IMR-90 (cell line): Measurements from ENCODE around the gene ARHGAP18. TPM values are rescaled to one million over a fixed set of nuclear protein-coding genes. Genes with fewer than 3 reads are reported as not detected.

Experiments
- ATAC-seq: fragments of 200-7000 bp; cut with Tn5 transposase; 2 replicates; pipeline ENCODE4 v1.9.1; 2020; ENCODE audit warnings: low read depth, mild to moderate bottlenecking, moderate library complexity
- BruUV-seq: library from RNA; stranded (reverse); fragments of 400-500 nt; replicated peaks from 2 replicates; lab custom pipeline; 2021; lab: Mats Ljungman, UMichigan
- CTCF ChIA-PET: fragments of 300-600 bp; formaldehyde crosslinking; extraction: SDS; loops from one replicate; lab custom pipeline; 2021; ENCODE audit warnings: antibody characterized with exemption; lab: Yijun Ruan, JAX
- POLR2A ChIA-PET: fragments of 300-600 bp; sonication (Branson Sonifier 250); formaldehyde crosslinking; loops from one replicate; lab custom pipeline; 2022; ENCODE audit warnings: antibody characterized with exemption; ENCODE audit not compliant: unreplicated experiment; lab: Charles Lee
- DNase-seq: peaks from one replicate; pipeline ENCODE4 v3.0.0; 2013
- H2AFZ ChIP-seq: replicated peaks from 2 replicates; pipeline ENCODE3; 2013; ENCODE audit warnings: low read length, mild to moderate bottlenecking; ENCODE audit not compliant: poor library complexity
- H2AK5ac ChIP-seq: 2 replicates; pipeline ENCODE4 v1.6.1; 2013; ENCODE audit warnings: low read depth, low read length, inconsistent platforms
- H2AK9ac ChIP-seq: replicated peaks from 2 replicates; pipeline ENCODE3; 2013; ENCODE audit warnings: mild to moderate bottlenecking, low read depth, low read length, moderate library complexity; ENCODE audit not compliant: poor library complexity
- H2BK120ac ChIP-seq: 2 replicates; pipeline ENCODE4 v1.6.1; 2013; ENCODE audit warnings: low read depth, low read length, inconsistent platforms
- H2BK15ac ChIP-seq: 3 replicates; pipeline ENCODE4 v1.6.1; 2013; ENCODE audit warnings: low read depth, low read length, inconsistent platforms
- H2BK20ac ChIP-seq: 2 replicates; pipeline ENCODE4 v1.6.1; 2013; ENCODE audit warnings: low read depth, mild to moderate bottlenecking, inconsistent platforms, low read length, moderate library complexity
- H2BK5ac ChIP-seq: 2 replicates; pipeline ENCODE4 v1.6.1; 2013; ENCODE audit warnings: mild to moderate bottlenecking, low read depth, low read length, inconsistent platforms; ENCODE audit not compliant: poor library complexity, severe bottlenecking
- H3K14ac ChIP-seq: replicated peaks from 2 replicates; pipeline ENCODE4 v1.6.1; 2013; ENCODE audit warnings: low read depth, low read length, inconsistent platforms
- H3K18ac ChIP-seq: 2 replicates; pipeline ENCODE4 v1.6.1; 2013; ENCODE audit warnings: low read depth, low read length, control low read depth
- H3K23ac ChIP-seq: 2 replicates; pipeline ENCODE4 v1.6.1; 2013; ENCODE audit warnings: low read depth, low read length, inconsistent platforms
- H3K27ac ChIP-seq: 2 replicates; pipeline ENCODE4 v1.5.1; 2013; ENCODE audit warnings: mild to moderate bottlenecking, control low read depth, low read length; ENCODE audit not compliant: insufficient read depth
- H3K27me3 ChIP-seq: 2 replicates; pipeline ENCODE4 v1.6.1; 2013; ENCODE audit warnings: low read length; ENCODE audit not compliant: control insufficient read depth, insufficient read depth
- H3K36me3 ChIP-seq: 2 replicates; pipeline ENCODE4 v1.6.1; 2013; ENCODE audit warnings: low read length, mixed read lengths; ENCODE audit not compliant: control insufficient read depth, insufficient read depth
- H3K4ac ChIP-seq: 2 replicates; pipeline ENCODE4 v1.6.1; 2013; ENCODE audit warnings: low read depth, low read length, inconsistent platforms
- H3K4me1 ChIP-seq: 2 replicates; pipeline ENCODE4 v1.6.1; 2013; ENCODE audit warnings: low read length, mixed read lengths; ENCODE audit not compliant: control insufficient read depth, insufficient read depth
- H3K4me2 ChIP-seq: 2 replicates; pipeline ENCODE4 v1.6.1; 2013; ENCODE audit warnings: low read depth, mild to moderate bottlenecking, control low read depth, low read length, moderate library complexity
- H3K4me3 ChIP-seq: 2 replicates; pipeline ENCODE4 v1.5.1; 2013; ENCODE audit warnings: low read depth, mild to moderate bottlenecking, control low read depth, low read length, moderate library complexity; ENCODE audit not compliant: insufficient read depth
- H3K56ac ChIP-seq: 2 replicates; pipeline ENCODE4 v1.6.1; 2013; ENCODE audit warnings: low read length, inconsistent platforms; ENCODE audit not compliant: insufficient read depth; ENCODE audit errors: extremely low read depth
- H3K79me1 ChIP-seq, 2 experiments: 2 replicates each; pipeline ENCODE4 v1.6.1; 2013; ENCODE audit warnings: low read length in 2 of 2, inconsistent platforms in 1 of 2, low read depth in 1 of 2
- H3K9ac ChIP-seq: 2 replicates; pipeline ENCODE4 v1.6.1; 2013; ENCODE audit warnings: low read depth, low read length, control low read depth
- H3K9me1 ChIP-seq: 2 replicates; pipeline ENCODE4 v1.6.1; 2013; ENCODE audit warnings: low read length, inconsistent platforms; ENCODE audit not compliant: insufficient read depth
- H3K9me3 ChIP-seq: 2 replicates; pipeline ENCODE4 v1.6.1; 2013; ENCODE audit warnings: low read length; ENCODE audit not compliant: control insufficient read depth, insufficient read depth
- H4K20me1 ChIP-seq: 2 replicates; pipeline ENCODE4 v1.6.1; 2013; ENCODE audit warnings: low read length, inconsistent platforms; ENCODE audit not compliant: insufficient read depth
- H4K5ac ChIP-seq: 2 replicates; pipeline ENCODE4 v1.6.1; 2013; ENCODE audit warnings: mild to moderate bottlenecking, low read depth, low read length, control low read depth
- H4K8ac ChIP-seq, 2 experiments: 2 replicates each; pipeline ENCODE4 v1.6.1; 2013; ENCODE audit warnings: low read depth in 2 of 2, low read length in 2 of 2, control low read depth in 1 of 2, inconsistent platforms in 1 of 2
- H4K91ac ChIP-seq: 2 replicates; pipeline ENCODE4 v1.6.1; 2013; ENCODE audit warnings: low read depth, low read length, inconsistent platforms; ENCODE audit not compliant: insufficient read depth
- RFX5 ChIP-seq: IDR thresholded peaks from 2 replicates; pipeline ENCODE4 v1.8.0; 2012; ENCODE audit warnings: low read depth, mild to moderate bottlenecking, low read length, moderate library complexity
- dilution Hi-C: fragments of 300-500 bp; cut with HindIII; formaldehyde crosslinking; loops from one replicate; pipeline ENCODE4 v1.14.3; 2018; ENCODE audit warnings: low sequenced_read_pairs; ENCODE audit not compliant: unreplicated experiment
- in situ Hi-C: fragments of 300-500 bp; cut with MboI; formaldehyde crosslinking; loops from 3 replicates; pipeline ENCODE4 v1.14.3; 2019; ENCODE audit warnings: low sequenced_read_pairs, inconsistent platforms, mixed read lengths
- intact Hi-C: fragments of 100-400 bp; cut with micrococcal nuclease; formaldehyde crosslinking; loops from 2 replicates; pipeline ENCODE4 v1.10.0; 2022
- polyA plus RNA-seq, 3 experiments: library from polyadenylated mRNA; depleted of rRNA; stranded (reverse); fragments of >200 nt; gene quantifications; 2 replicates each; pipeline ENCODE4 v1.2.3, GENCODE V29; 2012; ENCODE audit warnings: low replicate concordance in 1 of 3
- total RNA-seq: library from RNA; depleted of rRNA; stranded (reverse); fragments of >200 nt; gene quantifications from 2 replicates; pipeline ENCODE4 v1.2.3, GENCODE V29; 2012

The ARHGAP18 gene
- total and polyA plus RNA-seq, 2 of the 4 experiments (the other 2 are of a cell fraction) = 6.2 to 17.0 TPM

DNA sequence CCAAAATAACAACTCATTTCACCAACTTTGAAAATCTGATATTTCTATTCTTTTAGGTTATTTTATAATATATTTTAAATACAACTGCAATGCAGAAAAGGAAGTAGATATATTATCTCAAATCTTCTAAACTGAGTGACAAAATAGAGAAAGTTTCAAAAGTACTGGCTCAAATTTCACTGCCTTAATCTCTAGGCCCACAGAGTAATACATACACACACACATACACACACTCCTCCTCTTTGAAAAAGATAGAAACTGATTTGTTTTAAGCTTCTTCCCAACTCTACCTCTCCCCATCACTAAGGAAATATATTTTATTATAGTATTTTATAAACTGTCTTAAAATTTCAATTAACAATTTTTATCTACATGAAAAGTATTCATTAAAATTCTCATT, 36.2 kb downstream of the ARHGAP18 start:
- peak overlapping the region; percentile 93; the same call in 1 of the 2 replicates for H4K91ac ChIP-seq
- H3K56ac ChIP-seq = peak overlapping the region; percentile 91
- H3K27ac ChIP-seq = peak overlapping the region; percentile 90
- H3K36me3 ChIP-seq = no peaks in the 10 kb centered on the region
- BruUV-seq = no TSS peak
- DNase-seq (no peak), ATAC-seq (peak; percentile 35)
- H3K23ac ChIP-seq = peak overlapping the region; percentile 84; the same call in 1 of the 2 replicates
- H3K4me3 ChIP-seq = no peak overlapping the region
- no peaks in the 10 kb centered on the region for H3K9me3 ChIP-seq
- H3K27me3 ChIP-seq = no peaks in the 10 kb centered on the region
- peak overlapping the region; percentile 80 to 96; a peak in 3 of 4 replicates for H4K8ac ChIP-seq
- H2BK5ac ChIP-seq = peak overlapping the region; percentile 92
- peaks cover 14% of the 10 kb centered on the region for H3K4me1 ChIP-seq
- peaks cover 44 to 61% of the 10 kb centered on the region in 2 experiments for H3K79me1 ChIP-seq
- peak overlapping the region; percentile 84 for H3K14ac ChIP-seq
- H2BK20ac ChIP-seq = peak overlapping the region; percentile 97
- peak overlapping the region; percentile 94; the same call in 1 of the 2 replicates for H3K4ac ChIP-seq
- no peak overlapping the region for H2AFZ ChIP-seq
- peak overlapping the region; percentile 56; the same call in 1 of the 2 replicates for H3K18ac ChIP-seq
- intact Hi-C loops = loop anchor here (5.0 kb wide), 1 partner anchor 349 kb away; no protein-coding TSS in a partner anchor
- in situ Hi-C loops = loop anchor here (5.0 kb wide), 1 partner anchor 76 kb away; no protein-coding TSS in a partner anchor
- H3K9me1 ChIP-seq = peaks cover 10% of the 10 kb centered on the region
- dilution Hi-C loops = no loop called here
- H2BK15ac ChIP-seq = no peak overlapping the region; the same call in 2 of the 3 replicates
- no peaks in the 10 kb centered on the region for H4K20me1 ChIP-seq
- no peak overlapping the region for H3K9ac ChIP-seq
- H2BK120ac ChIP-seq = peak overlapping the region; percentile 96
- no peak overlapping the region for H2AK9ac ChIP-seq
- no peak for TF ChIP-seq RFX5
- H2AK5ac ChIP-seq = no peak overlapping the region
- peak overlapping the region; percentile 18; the same call in 1 of the 2 replicates for H3K4me2 ChIP-seq
- ChIA-PET CTCF (no interaction called here), POLR2A (no interaction called here)
- H4K5ac ChIP-seq = peak overlapping the region; percentile 73; the same call in 1 of the 2 replicates
